Activated T-cell treated with anti-CD3 and anti-CD28 coated beads, Interleukin-2, amount 50 U/mL, for 72 hours (primary cell): ENCODE measurements around the gene PARVB. TPM values are rescaled to one million over a fixed set of nuclear protein-coding genes. Genes with fewer than 3 reads are reported as not detected.
"Not testable (repeated sequence)": the region's sequence is repeated elsewhere in the genome, so short reads cannot be mapped to it uniquely, and the experiment has no call there.

Source experiments
- ATAC-seq, 2 donors: fragments of 150-1000 bp; cut with Tn5 transposase; replicated peaks in 1 of 2; 2 replicates each; pipeline ENCODE4 v1.10.0; 2021; ENCODE audit warnings: moderate library complexity in 2 of 2, mild to moderate bottlenecking in 1 of 2
- DNase-seq, 2 donors: peaks; one replicate each; pipeline ENCODE4 v3.0.0; 2021 to 2022; ENCODE audit warnings: mixed read lengths in 1 of 2
- H3K27ac Mint-ChIP-seq: one replicate; pipeline ENCODE4 v1.8.0; 2022; ENCODE audit warnings: mild to moderate bottlenecking, moderate library complexity, mixed read lengths
- H3K27me3 Mint-ChIP-seq: one replicate; pipeline ENCODE4 v1.8.0; 2022; ENCODE audit warnings: low read depth, mixed read lengths
- H3K36me3 Mint-ChIP-seq, 2 donors: one replicate each; pipeline ENCODE4 v1.8.0; 2022; ENCODE audit warnings: mixed read lengths in 2 of 2, mild to moderate bottlenecking in 1 of 2; ENCODE audit not compliant: insufficient read depth in 2 of 2
- H3K4me1 Mint-ChIP-seq: one replicate; pipeline ENCODE4 v1.8.0; 2022; ENCODE audit warnings: low read depth, mixed read lengths
- H3K4me3 Mint-ChIP-seq, 2 donors: one replicate each; pipeline ENCODE4 v1.8.0; 2022; ENCODE audit warnings: mild to moderate bottlenecking in 2 of 2, mixed read lengths in 2 of 2, moderate library complexity in 2 of 2
- H3K9me3 Mint-ChIP-seq, 2 donors: one replicate each; pipeline ENCODE4 v1.8.0; 2022; ENCODE audit warnings: mixed read lengths in 2 of 2
- total RNA-seq, 2 donors: library from RNA; stranded (reverse); gene quantifications; one replicate each; pipeline ENCODE4 v1.2.3, GENCODE V29; 2022

PARVB gene
- total RNA-seq, 2 donors from 2014 or later = 28.4 to 55.7 TPM

DNA sequence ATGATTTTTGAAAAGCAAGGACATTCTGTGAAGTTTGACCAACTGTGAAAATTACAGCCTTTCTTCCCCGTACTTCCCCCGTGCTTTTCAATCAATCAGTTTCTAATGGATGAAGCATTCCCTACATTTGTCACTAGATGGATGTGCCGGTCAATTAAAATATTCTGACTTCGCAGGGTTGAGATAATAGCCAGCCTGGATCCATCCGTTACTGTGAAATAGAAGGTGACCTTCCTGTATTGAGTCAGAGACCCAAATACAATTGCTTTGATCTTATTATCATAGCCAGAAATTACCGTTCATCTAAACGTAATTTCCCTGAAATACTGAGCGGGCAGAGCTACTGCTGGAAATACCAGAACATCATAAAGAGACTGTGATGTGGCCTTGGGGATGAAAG lies 21.1 kb upstream of the PARVB start:
- H3K9me3 Mint-ChIP-seq = no peaks in the 10 kb centered on the region
- ATAC-seq = no peak
- H3K4me3 Mint-ChIP-seq = no peak overlapping the region
- no peak overlapping the region for H3K27ac Mint-ChIP-seq
- no peaks in the 10 kb centered on the region for H3K4me1 Mint-ChIP-seq
- DNase-seq = no peak
- H3K36me3 Mint-ChIP-seq = peaks cover 0 to 5% of the 10 kb centered on the region in 2 donors
- H3K27me3 Mint-ChIP-seq = no peaks in the 10 kb centered on the region

DNA sequence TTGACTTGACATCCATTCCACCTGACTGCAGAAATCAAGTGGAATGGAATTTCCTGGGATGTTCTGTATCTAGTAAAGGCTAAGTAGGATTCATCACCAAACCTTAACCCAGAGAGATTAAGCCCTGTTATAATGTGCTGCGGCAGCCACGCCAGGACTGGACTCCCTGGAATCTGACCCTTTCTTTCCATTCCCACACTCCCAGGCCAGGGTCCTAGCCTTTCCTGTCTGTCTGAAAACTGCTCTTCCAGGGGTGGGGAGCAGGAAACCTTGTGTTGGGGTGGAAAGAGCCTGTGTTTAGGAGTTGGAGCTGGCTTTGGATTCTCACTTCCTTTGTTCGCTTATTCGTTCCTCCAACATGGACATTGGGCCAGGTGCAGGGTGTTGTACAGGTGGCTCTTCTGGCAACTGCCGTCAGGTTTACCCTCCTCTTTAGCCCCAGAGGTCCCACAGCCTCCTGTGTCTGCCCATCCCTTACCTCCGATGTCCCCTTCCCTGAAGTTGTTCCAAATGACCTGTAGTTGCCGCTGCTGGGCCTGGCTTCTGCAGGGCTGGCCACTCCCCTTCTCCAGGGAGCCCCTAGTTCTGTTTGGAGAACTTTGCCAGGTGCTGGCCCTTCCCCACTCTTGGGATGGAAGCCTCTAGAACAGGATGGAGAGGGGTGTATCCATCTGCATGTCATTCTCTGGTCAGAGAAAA lies 20.5 kb upstream of the PARVB start:
- no peaks in the 10 kb centered on the region for H3K27me3 Mint-ChIP-seq
- H3K27ac Mint-ChIP-seq = no peak overlapping the region

DNA sequence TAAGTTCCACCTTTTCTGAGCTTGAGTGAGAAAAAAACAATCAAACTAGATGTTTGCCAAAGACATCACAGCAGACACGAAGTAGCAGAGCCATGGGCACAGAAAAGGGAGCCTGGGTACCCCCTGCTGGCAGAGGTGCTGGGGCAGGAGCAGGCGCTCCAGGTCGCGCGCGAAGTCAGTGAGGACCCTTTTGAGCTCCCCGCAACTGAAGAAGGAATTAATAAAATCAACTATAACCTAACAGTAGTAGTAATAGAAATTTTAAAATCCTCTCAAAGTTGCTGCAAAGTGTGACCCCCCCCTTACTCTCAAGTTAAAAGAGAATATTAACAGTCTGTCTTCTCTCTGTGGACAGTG lies 20.0 kb upstream of the PARVB start:
- no peak for ATAC-seq
- H3K27me3 Mint-ChIP-seq = no peaks in the 10 kb centered on the region
- H3K4me1 Mint-ChIP-seq = no peaks in the 10 kb centered on the region
- no peaks in the 10 kb centered on the region for H3K9me3 Mint-ChIP-seq
- no peak overlapping the region for H3K27ac Mint-ChIP-seq
- peaks cover 0 to 3% of the 10 kb centered on the region in 2 donors for H3K36me3 Mint-ChIP-seq
- no peak overlapping the region for H3K4me3 Mint-ChIP-seq
- DNase-seq = no peak

More for the DNA sequence above, 20.5 kb upstream of the PARVB start:
- Mint-ChIP-seq H3K4me1 (no peaks in the 10 kb centered on the region), H3K9me3 (no peaks in the 10 kb centered on the region), H3K36me3 (peaks cover 0 to 3% of the 10 kb centered on the region in 2 donors), H3K4me3 (no peak overlapping the region)
- DNase-seq = no peak
- ATAC-seq = no peak

DNA sequence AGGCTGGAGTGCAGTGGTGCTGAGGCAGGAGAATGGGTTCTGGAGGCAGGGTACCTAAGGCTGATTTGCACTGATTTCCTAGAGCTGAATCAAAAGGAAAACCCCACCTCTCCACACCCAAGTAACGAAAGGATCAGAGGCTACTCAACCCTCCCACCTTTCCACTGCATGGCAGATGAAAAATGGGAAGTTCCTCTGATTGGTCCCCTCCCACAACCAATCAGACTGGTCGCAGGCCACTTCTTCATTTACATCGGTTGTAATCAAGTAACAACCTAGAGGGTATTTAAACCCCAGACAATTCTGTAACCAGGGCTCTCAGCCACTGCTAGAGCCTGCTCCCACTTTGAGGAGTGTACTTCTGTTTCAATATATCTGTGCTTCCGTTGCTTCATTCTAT lies 18.6 kb upstream of the PARVB start:
- no peak overlapping the region for H3K27ac Mint-ChIP-seq
- no peak overlapping the region for H3K4me3 Mint-ChIP-seq
- peaks cover 0 to 2% of the 10 kb centered on the region in 2 donors for H3K36me3 Mint-ChIP-seq
- no peak for DNase-seq
- no peaks in the 10 kb centered on the region for H3K27me3 Mint-ChIP-seq
- H3K4me1 Mint-ChIP-seq = no peaks in the 10 kb centered on the region
- H3K9me3 Mint-ChIP-seq = no peaks in the 10 kb centered on the region
- no peak for ATAC-seq

GRCh38 chr22:44012162-44012561 lies 11.9 kb upstream of the PARVB start:
- Mint-ChIP-seq H3K4me3 (no peak overlapping the region), H3K9me3 (no peaks in the 10 kb centered on the region), H3K27ac (no peak overlapping the region), H3K4me1 (no peaks in the 10 kb centered on the region), H3K27me3 (no peaks in the 10 kb centered on the region), H3K36me3 (no peaks in the 10 kb centered on the region)
- no peak for ATAC-seq
- no peak for DNase-seq

GRCh38 chr22:44012591-44012990 lies 11.5 kb upstream of the PARVB start:
- Mint-ChIP-seq H3K4me1 (no peaks in the 10 kb centered on the region), H3K9me3 (no peaks in the 10 kb centered on the region), H3K4me3 (no peak overlapping the region), H3K36me3 (no peaks in the 10 kb centered on the region), H3K27ac (no peak overlapping the region), H3K27me3 (no peaks in the 10 kb centered on the region)
- DNase-seq (no peak), ATAC-seq (no peak)

DNA sequence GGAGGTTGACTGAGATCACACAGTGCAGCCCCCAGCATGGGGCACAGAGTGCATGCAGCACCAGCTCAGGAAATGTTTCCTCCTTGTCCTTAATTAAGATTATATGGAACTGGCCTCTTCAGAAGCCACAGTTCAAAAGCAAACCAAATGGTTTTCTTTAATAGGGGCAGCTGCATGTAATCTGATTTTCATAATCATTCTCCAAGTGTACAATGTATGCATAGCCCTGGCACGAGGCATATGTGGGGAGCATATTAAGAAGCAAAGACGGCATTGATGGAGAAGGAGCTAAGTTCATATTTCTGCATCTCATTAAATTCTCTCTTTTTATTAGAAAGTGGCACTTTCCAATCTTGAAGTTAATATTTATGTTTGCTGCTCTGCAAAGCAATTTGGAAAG lies 9.9 kb upstream of the PARVB start:
- no peaks in the 10 kb centered on the region for H3K27me3 Mint-ChIP-seq
- DNase-seq (no peak), ATAC-seq (no peak)
- no peak overlapping the region for H3K27ac Mint-ChIP-seq
- H3K36me3 Mint-ChIP-seq = no peaks in the 10 kb centered on the region
- no peaks in the 10 kb centered on the region for H3K4me1 Mint-ChIP-seq
- H3K4me3 Mint-ChIP-seq = no peak overlapping the region
- H3K9me3 Mint-ChIP-seq = no peaks in the 10 kb centered on the region

- H3K36me3 Mint-ChIP-seq, H3K4me3 Mint-ChIP-seq, H3K27me3 Mint-ChIP-seq, H3K27ac Mint-ChIP-seq, DNase-seq, ATAC-seq, H3K9me3 Mint-ChIP-seq, H3K4me1 Mint-ChIP-seq: not testable (repeated sequence)
Observed at GRCh38 chr22:44016586-44016985, 7.5 kb upstream of the PARVB start.

GRCh38 chr22:44018594-44018993 lies 5.5 kb upstream of the PARVB start:
- no peak for DNase-seq
- Mint-ChIP-seq H3K4me1 (peaks cover under 1% of the 10 kb centered on the region), H3K9me3 (no peaks in the 10 kb centered on the region), H3K27me3 (no peaks in the 10 kb centered on the region), H3K4me3 (no peak overlapping the region), H3K36me3 (no peaks in the 10 kb centered on the region), H3K27ac (no peak overlapping the region)
- no peak for ATAC-seq

GRCh38 chr22:44019416-44019815 lies 4.7 kb upstream of the PARVB start:
- Mint-ChIP-seq H3K4me1 (peaks cover 4% of the 10 kb centered on the region), H3K27me3 (no peaks in the 10 kb centered on the region), H3K4me3 (no peak overlapping the region), H3K36me3 (no peaks in the 10 kb centered on the region), H3K27ac (no peak overlapping the region), H3K9me3 (no peaks in the 10 kb centered on the region)
- DNase-seq = no peak
- ATAC-seq = no peak

GRCh38 chr22:44019846-44020245 lies 4.3 kb upstream of the PARVB start:
- ATAC-seq = no peak
- DNase-seq = no peak
- Mint-ChIP-seq H3K9me3 (no peaks in the 10 kb centered on the region), H3K4me1 (peaks cover 6% of the 10 kb centered on the region), H3K36me3 (no peaks in the 10 kb centered on the region), H3K27me3 (no peaks in the 10 kb centered on the region), H3K4me3 (no peak overlapping the region), H3K27ac (no peak overlapping the region)

GRCh38 chr22:44020981-44021380 lies 3.1 kb upstream of the PARVB start:
- no peaks in the 10 kb centered on the region for H3K9me3 Mint-ChIP-seq
- peak overlapping the region in 1 of 2 donors; percentile 36 for H3K4me3 Mint-ChIP-seq

DNA sequence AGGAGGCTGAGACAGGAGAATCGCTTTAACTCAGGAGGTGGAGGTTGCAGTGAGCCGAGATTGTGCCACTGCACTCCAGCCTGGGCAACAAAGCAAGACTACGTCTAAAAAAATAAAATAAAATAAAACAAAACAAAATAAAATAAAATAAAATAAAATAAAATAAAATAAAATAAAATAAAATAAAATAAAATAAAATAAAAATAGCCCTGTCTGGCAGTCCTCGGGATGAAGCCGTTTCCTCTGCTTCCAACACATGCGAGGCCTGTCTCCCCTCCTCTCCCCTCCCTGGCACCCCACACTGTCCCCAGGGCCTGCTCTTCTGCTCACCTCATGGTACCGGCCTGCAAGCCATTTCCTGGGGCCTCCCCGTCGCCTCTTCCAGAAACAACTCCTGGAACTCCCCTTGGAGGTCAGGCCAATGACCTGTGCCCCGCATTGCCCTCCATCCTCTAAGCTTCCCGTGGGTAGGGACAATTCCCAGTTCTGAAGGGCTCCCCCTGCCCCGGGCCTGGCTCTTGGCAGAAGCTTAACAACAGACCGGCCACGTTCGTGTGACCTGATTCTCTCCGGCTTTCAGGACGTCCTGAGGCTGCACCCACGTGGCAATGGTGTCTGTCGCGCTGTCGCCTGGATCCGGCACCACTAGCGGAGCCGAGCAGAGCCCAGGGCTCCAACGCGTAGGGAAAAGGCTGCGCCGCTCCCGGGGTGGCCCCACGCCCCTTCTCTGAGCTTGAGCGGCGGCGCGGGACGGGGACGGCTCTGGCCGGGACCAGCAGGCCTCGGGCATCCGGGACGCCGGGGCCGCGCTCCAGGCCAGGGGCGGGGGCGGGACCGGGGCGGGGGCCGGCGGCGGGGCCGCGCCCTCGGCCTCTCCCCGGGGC lies 456 bp upstream of the PARVB start:
- peak overlapping the region; percentile 86 to 94 for H3K4me3 Mint-ChIP-seq
- peak; percentile 48 to 67 for DNase-seq
- peak; percentile 70 to 74 for ATAC-seq
- peak overlapping the region; percentile 67 for H3K27ac Mint-ChIP-seq
- H3K4me1 Mint-ChIP-seq = peaks cover 34% of the 10 kb centered on the region
- H3K27me3 Mint-ChIP-seq = no peaks in the 10 kb centered on the region
- H3K9me3 Mint-ChIP-seq = no peaks in the 10 kb centered on the region
- no peaks in the 10 kb centered on the region for H3K36me3 Mint-ChIP-seq

More at GRCh38 chr22:44020981-44021380, 3.1 kb upstream of the PARVB start:
- ATAC-seq (no peak), DNase-seq (no peak)
- no peaks in the 10 kb centered on the region for H3K36me3 Mint-ChIP-seq
- H3K4me1 Mint-ChIP-seq = peaks cover 17% of the 10 kb centered on the region
- no peaks in the 10 kb centered on the region for H3K27me3 Mint-ChIP-seq
- peak overlapping the region; percentile 68 for H3K27ac Mint-ChIP-seq
